Measurements from ENCODE around the gene NHS.

- TF ChIP-seq CTCF (IDR thresholded peaks at IDR 0.05) (no peak), POLR2A (IDR thresholded peaks at IDR 0.05) (no peak)
These were observed 363.1 kb downstream of the NHS start for GRCh38 chrX:17737986-17738713.

Data from body of pancreas (tissue), 4 donors.